ENCODE data around the gene KRTAP3-3. TPM values are rescaled to one million over a fixed set of nuclear protein-coding genes. Genes with fewer than 3 reads are reported as not detected.
A peak's percentile ranks its signal among the peaks of the same experiment; 100 is the strongest.
"Not testable (repeated sequence)": the region's sequence is repeated elsewhere in the genome, so short reads cannot be mapped to it uniquely, and the experiment has no call there.

Gene KRTAP3-3
- polyA plus RNA-seq, 10 donors: not detected

GRCh38 chr17:41004397-41004796 lies 10.4 kb upstream of the KRTAP3-3 start:
- no peak for DNase-seq

- no peak for DNase-seq
Observed at GRCh38 chr17:41003926-41004325, 10.0 kb upstream of the KRTAP3-3 start.

DNA sequence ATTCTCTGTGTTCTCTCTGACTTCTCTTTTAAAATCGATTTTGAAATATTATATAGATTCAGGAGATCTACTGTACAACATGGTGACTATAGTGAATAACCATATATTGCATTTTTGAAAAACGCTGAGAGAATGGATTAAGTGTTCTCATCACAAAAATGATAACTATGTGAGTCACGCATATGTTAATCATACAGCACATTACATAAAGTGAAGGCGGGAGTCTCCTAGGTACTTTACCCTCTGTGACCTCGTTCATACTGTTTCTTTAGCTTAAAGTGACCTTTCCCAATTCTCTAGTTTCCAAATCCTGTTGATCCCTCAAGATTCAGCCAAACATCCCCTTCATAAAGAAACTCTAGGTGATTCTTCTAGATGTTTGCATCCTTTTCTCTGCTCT lies 8.8 kb upstream of the KRTAP3-3 start:
- no peak for DNase-seq

DNA sequence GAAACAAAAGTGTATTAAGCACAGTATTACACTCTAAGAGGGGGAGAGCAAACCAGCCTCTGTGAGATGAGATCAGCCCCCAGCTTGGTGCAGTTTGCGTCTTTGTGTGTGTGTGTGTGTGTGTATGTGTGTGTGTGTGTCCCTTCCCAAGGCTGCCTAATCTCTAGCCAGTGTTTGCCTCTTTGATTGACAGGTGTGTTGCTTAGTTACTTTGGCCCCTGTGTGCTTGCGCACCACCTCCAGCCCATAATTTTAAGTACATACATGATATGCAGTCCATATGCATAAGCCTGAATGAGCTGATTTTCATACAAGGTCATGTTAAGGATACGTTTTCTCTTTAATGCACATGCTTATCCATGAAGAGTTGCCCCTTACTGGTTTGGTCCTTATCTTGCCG lies 7.8 kb upstream of the KRTAP3-3 start:
- DNase-seq: no peak

- not testable (repeated sequence) for DNase-seq
Observed at GRCh38 chr17:40999563-40999962, 5.6 kb upstream of the KRTAP3-3 start, which contains the start of gene KRTAP3-2. KRTAP3-2 (minus strand) TSS chr17:40999906; CDS start chr17:40999853, 53 bp downstream.

DNA sequence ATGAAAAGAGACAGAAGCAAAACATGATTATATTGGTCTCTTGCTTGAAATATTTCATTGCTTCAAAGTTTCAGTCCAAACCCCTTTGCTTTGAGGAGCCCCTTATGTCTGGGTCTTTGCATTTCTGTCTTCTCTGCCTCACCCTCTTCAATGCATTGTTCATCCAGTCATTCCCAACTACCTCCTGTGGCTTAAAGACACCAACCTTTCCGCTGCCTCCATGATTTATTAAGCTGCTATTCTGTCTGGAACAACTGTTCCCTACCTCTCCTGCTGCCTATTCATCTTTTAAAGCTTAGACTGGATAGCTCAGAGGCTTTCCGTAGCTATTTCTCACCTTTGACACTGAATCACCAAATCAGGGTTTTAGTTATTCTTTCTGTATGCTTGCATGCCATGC lies 3.4 kb upstream of the KRTAP3-3 start:
- DNase-seq: no peak

- no peak for DNase-seq
Observed at GRCh38 chr17:40996829-40997228, 2.9 kb upstream of the KRTAP3-3 start.

- DNase-seq: no peak
Observed at GRCh38 chr17:40995116-40995515, 1.2 kb upstream of the KRTAP3-3 start.

GRCh38 chr17:40993084-40993483 lies 880 bp downstream of the KRTAP3-3 start:
- DNase-seq: no peak

GRCh38 chr17:40992666-40993065 lies 1.3 kb downstream of the KRTAP3-3 start:
- no peak for DNase-seq

GRCh38 chr17:40986920-40987319 lies 7.0 kb downstream of the KRTAP3-3 start:
- DNase-seq: no peak

DNA sequence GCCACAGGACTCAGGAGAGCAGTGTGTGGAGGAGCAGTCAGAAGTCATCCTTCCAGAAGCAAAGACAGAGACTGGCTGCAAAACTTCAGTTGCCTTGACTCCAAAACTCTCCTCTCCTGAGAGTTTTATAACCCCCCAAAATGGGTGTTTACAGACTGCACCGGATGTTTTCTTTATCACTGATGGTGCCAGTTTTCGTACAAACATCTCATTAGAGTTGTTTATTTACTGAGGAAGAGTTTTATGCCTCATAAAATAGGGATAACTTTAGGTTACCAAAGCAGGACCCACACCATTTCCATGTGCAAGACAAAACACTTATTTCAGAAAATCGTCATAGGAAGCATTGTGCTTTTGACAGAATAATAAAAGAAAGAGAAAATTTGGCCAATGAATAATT lies 9.7 kb downstream of the KRTAP3-3 start, which contains the start of gene KRT40:
KRT40 (minus strand) TSS at position 101 of the 400 bp plus-strand sequence; CDS start at position 48, 53 bp downstream.
- no peak for DNase-seq

- no peak for DNase-seq
Observed at GRCh38 chr17:40981115-40981514, 12.8 kb downstream of the KRTAP3-3 start.

DNA sequence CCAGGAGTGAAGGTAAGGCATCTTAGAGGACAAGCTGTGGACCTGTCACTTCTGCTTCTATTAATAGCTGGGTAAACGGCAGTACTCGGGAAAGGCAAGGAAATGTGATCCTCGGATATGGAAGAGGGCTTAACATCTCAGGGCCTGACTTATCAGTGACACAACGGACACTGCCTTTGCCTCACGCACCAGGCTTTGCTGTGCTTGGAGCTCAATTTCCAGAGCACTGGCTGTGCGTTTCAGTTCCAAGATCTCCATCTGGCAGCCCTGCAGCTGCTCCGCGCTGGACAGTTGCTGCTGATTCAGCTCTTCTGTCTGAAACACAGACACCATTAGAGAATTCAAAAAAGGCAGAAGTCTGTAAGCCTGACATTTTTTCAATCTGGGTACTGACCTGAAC lies 13.4 kb downstream of the KRTAP3-3 start:
- DNase-seq: peak; percentile 72 to 91 (median 82)

DNA sequence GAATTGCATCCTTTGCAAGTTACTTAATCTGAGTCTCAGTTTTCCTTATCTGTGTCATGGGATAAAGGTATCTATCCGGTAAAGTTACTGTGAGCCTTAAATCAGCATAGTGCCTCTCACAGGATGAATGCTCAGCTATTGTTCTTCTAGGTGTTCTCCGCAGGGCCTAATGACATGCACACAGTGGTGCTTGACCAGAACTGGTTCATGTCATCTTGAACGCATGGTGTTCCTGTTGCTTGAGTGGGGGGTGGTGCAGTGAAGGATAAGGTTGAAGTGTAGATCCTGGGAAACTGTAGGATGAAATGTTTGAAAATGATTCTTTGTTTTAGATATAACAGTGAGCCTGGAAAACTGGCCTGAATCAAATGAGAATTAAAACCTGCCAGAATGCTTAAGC lies 13.8 kb downstream of the KRTAP3-3 start:
- DNase-seq: no peak

DNA sequence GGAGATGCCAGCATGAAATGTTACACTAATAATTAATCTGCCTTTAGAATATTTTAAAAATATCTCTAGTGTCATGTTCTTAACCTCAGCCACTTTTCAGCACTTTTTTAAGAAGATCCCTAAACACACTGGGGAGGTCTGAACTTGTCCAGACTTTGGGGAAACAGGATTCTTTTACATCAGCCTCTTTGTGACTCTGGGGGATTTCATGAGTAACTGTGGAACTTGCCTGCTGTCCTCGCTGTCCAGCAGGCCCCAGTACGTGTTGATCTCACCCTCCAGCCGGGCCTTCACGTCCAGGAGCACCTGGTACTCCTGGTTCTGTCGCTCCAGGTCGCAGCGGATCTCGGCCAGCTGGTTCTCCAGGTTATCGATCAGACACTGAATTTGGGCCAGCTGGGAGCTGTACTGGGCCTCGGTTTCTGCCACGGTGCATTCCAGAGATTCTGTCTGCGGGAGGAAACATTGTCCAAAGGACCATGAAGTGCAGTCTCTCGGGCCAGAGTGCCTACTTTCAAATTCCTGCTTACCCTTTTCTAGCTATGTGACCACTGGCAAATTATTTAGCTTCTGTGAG lies 15.3 kb downstream of the KRTAP3-3 start:
- peak in 1 of 3 donors; percentile 27 for DNase-seq

- no peak for DNase-seq
Observed at GRCh38 chr17:40975516-40975915, 18.4 kb downstream of the KRTAP3-3 start.

- no peak for DNase-seq
Observed at GRCh38 chr17:40974366-40974765, 19.6 kb downstream of the KRTAP3-3 start.

DNA sequence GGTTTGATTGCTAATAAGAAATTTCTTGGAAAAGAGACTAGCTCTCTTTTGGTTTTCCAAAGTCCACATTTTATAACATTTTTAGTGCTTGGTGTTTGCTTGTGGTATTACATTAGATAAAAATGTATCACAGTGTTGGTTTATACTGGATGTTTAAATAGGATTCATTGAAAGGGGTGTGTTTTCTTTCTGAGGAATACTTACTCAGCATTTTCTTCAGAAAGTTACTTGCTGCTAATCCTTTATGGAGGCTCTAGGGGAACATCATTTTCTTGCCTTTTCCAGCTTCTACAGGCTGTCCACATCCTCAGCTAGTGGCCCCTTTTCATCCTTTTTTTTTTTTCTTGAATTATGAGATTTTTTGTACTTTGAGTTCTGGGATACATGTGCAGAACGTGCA lies 26.4 kb downstream of the KRTAP3-3 start:
- DNase-seq: no peak

DNA sequence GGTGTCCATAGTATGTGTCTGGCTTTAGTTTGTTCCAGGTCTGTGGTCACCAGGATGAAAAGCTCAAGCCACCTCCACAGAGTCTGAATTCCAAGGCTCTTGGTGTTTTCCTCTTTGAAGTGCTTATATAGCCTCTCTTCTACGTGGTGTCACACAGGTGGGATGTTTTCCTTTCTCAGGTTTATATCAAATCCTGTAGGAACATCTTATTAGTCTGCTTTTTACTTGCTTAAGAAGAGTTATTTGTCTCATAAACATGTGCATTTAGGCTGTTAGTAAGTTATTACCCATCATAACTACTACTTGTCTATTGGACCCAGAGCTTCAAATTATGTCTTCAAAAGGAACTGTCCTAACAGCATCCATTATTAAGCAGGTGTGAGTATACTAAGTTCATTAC lies 27.1 kb downstream of the KRTAP3-3 start, which contains the start of gene KRT39:
KRT39 (minus strand) TSS at position 101 of the 400 bp plus-strand sequence; CDS start at position 9, 92 bp downstream.
- no peak for DNase-seq

GRCh38 chr17:40963838-40964237 lies 30.1 kb downstream of the KRTAP3-3 start:
- no peak for DNase-seq

- no peak for DNase-seq
Observed at GRCh38 chr17:40962059-40962561, 31.9 kb downstream of the KRTAP3-3 start.

GRCh38 chr17:40961591-40961990 lies 32.4 kb downstream of the KRTAP3-3 start:
- DNase-seq: no peak

DNA sequence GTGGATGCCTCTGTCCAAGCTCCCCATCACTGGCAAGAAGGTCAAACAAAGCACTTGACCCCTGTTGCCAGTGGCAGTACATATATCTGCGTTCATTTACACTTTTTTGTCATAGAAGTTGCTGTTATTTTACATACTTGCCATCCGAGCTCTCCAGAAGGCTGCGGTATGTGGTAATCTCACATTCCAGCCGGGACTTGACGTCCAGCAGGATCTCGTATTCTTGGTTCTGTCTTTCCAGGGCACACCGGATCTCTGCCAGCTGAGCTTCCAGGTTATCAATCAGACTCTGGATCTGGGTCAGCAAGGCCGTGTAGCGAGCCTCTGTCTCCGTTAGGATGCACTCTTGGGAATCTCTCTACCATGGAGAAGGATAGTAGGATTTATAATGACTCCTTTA lies 33.8 kb downstream of the KRTAP3-3 start:
- no peak for DNase-seq
